B cell (primary cell): ENCODE data around the gene SH3BP2. TPM values are rescaled to one million over a fixed set of nuclear protein-coding genes. Genes with fewer than 3 reads are reported as not detected.

Experiments used
- ATAC-seq: fragments of 200-7000 bp; cut with Tn5 transposase; one replicate; pipeline ENCODE4 v1.10.0; 2021; ENCODE audit warnings: low read depth, mild to moderate bottlenecking, moderate number of reproducible peaks, moderate library complexity
- CTCF ChIA-PET: fragments of 350-600 bp; sonication (Branson Sonifier 250); formaldehyde crosslinking; loops from one replicate; lab custom pipeline; 2021; ENCODE audit warnings: antibody characterized with exemption, inconsistent platforms; lab: Charles Lee
- POLR2A ChIA-PET: fragments of 350-600 bp; sonication (Branson Sonifier 250); formaldehyde crosslinking; loops from one replicate; lab custom pipeline; 2021; ENCODE audit warnings: antibody characterized with exemption; lab: Charles Lee
- DNase-seq: peaks from one replicate; pipeline ENCODE4 v3.0.0; 2013
- H2AFZ ChIP-seq: 2 replicates; pipeline ENCODE4 v1.6.1; 2012; ENCODE audit warnings: mild to moderate bottlenecking, low read depth, low read length; ENCODE audit not compliant: insufficient read depth, poor library complexity, severe bottlenecking
- H3K27ac ChIP-seq, 2 donors: 1 replicate in 1 of 2; 2 replicates in 1 of 2; pipeline ENCODE4 v1.5.1; 2012 to 2013; ENCODE audit warnings: low read length in 2 of 2, mild to moderate bottlenecking in 2 of 2, moderate library complexity in 1 of 2
- H3K27me3 ChIP-seq, 4 experiments: fragments of 200-600 bp in 1 of 4; sonication (generic) in 1 of 4; replicated peaks in 1 of 4; 1 replicate in 2 of 4; 2 replicates in 2 of 4; pipeline versions ENCODE4 v1.6.1 to v1.7.0; 2013 to 2016; ENCODE audit warnings: low read length in 3 of 4, mild to moderate bottlenecking in 2 of 4, mixed read lengths in 1 of 4, moderate library complexity in 1 of 4; ENCODE audit not compliant: insufficient read depth in 4 of 4, control insufficient read depth in 3 of 4; ENCODE audit errors: control extremely low read depth in 1 of 4
- H3K36me3 ChIP-seq, 2 experiments: replicated peaks in 1 of 2; 1 replicate in 1 of 2; 2 replicates in 1 of 2; pipeline versions ENCODE4 v1.6.1 to v1.7.1; 2013; ENCODE audit warnings: low read length in 1 of 2; ENCODE audit not compliant: insufficient read depth in 2 of 2, control insufficient read depth in 1 of 2; ENCODE audit errors: control extremely low read depth in 1 of 2, extremely low read depth in 1 of 2
- H3K4me1 ChIP-seq, 2 donors: fragments of 200-600 bp in 1 of 2; sonication (generic) in 1 of 2; 1 replicate in 1 of 2; 2 replicates in 1 of 2; pipeline versions ENCODE4 v1.5.1 to v1.6.1; 2013 to 2017; ENCODE audit warnings: low read length in 2 of 2; ENCODE audit not compliant: control insufficient read depth in 2 of 2, insufficient read depth in 2 of 2
- H3K4me2 ChIP-seq: replicated peaks from 2 replicates; pipeline ENCODE3; 2012; ENCODE audit warnings: mild to moderate bottlenecking, low read depth, low read length; ENCODE audit not compliant: poor library complexity, severe bottlenecking
- H3K4me3 ChIP-seq, 5 experiments: fragments of 200-600 bp in 1 of 5; sonication (generic) in 1 of 5; 1 replicate in 3 of 5; 2 replicates in 2 of 5; pipeline versions ENCODE4 v1.5.1 to v1.7.0; 2011 to 2016; ENCODE audit warnings: low read length in 4 of 5, mild to moderate bottlenecking in 4 of 5, low read depth in 2 of 5, control low read depth in 1 of 5, moderate library complexity in 1 of 5; ENCODE audit not compliant: insufficient read depth in 1 of 5; ENCODE audit errors: control extremely low read depth in 1 of 5, extremely low read depth in 1 of 5
- H3K79me2 ChIP-seq: fragments of 200-600 bp; sonication (generic); one replicate; pipeline ENCODE4 v1.6.0; 2016; ENCODE audit warnings: low read length; ENCODE audit not compliant: control insufficient read depth, insufficient read depth
- H3K9ac ChIP-seq: fragments of 200-600 bp; sonication (generic); 2 replicates; pipeline ENCODE4 v1.6.1; 2017; ENCODE audit warnings: mild to moderate bottlenecking, low read length, moderate library complexity
- H3K9me3 ChIP-seq, 3 donors: one replicate each; pipeline versions ENCODE4 v1.6.1 to v1.7.1; 2013; ENCODE audit warnings: low read length in 2 of 3; ENCODE audit not compliant: control insufficient read depth in 2 of 3, insufficient read depth in 1 of 3; ENCODE audit errors: control extremely low read depth in 1 of 3
- H4K20me1 ChIP-seq: 2 replicates; pipeline ENCODE4 v1.6.0; 2012; ENCODE audit warnings: mild to moderate bottlenecking, low read length; ENCODE audit not compliant: insufficient read depth, control insufficient read depth, poor library complexity, severe bottlenecking
- H3K27ac Mint-ChIP-seq: one replicate; pipeline ENCODE4 v1.8.0; 2021; ENCODE audit warnings: mixed read lengths
- H3K27me3 Mint-ChIP-seq: one replicate; pipeline ENCODE4 v1.8.0; 2021; ENCODE audit warnings: mixed read lengths
- H3K4me1 Mint-ChIP-seq: one replicate; pipeline ENCODE4 v1.8.0; 2021; ENCODE audit warnings: mixed read lengths
- H3K4me3 Mint-ChIP-seq: one replicate; pipeline ENCODE4 v1.8.0; 2021; ENCODE audit warnings: mixed read lengths
- H3K9me3 Mint-ChIP-seq: one replicate; pipeline ENCODE4 v1.8.0; 2022; ENCODE audit warnings: mixed read lengths; ENCODE audit not compliant: insufficient read depth
- EZH2 ChIP-seq: IDR thresholded peaks from 2 replicates; pipeline ENCODE4 v1.6.1; 2012; ENCODE audit warnings: borderline replicate concordance, low read depth, mild to moderate bottlenecking, moderate library complexity, low read length; ENCODE audit not compliant: insufficient read depth, poor library complexity, severe bottlenecking
- WGBS: methylation state at CpG from one replicate; pipeline ENCODE4 v1.1.5; 2013; ENCODE audit warnings: missing lambda C conversion rate; ENCODE audit not compliant: insufficient coverage; 5-methylcytosine and 5-hydroxymethylcytosine counted together
- intact Hi-C: fragments of 100-400 bp; cut with micrococcal nuclease; formaldehyde crosslinking; loops from one replicate; pipeline ENCODE4 v1.10.0; 2022
- polyA plus RNA-seq: library from polyadenylated mRNA; depleted of rRNA; stranded (reverse); fragments of >200 nt; gene quantifications from 2 replicates; pipeline ENCODE4 v1.2.3, GENCODE V29; 2012
- total RNA-seq, 2 donors: library from RNA; stranded (reverse); fragments of 120-200 nt in 1 of 2; gene quantifications; 1 replicate in 1 of 2; 2 replicates in 1 of 2; pipeline versions ENCODE4 v1.2.3 to v1.2.4, GENCODE V29; 2013 to 2022
- TF ChIP-seq, protein P1 (sequence below): fragments of 200-600 bp; IDR thresholded peaks from one replicate; pipeline ENCODE4 v1.8.0; 2022; ENCODE audit warnings: antibody characterized with exemption, mild to moderate bottlenecking

The SH3BP2 gene
- total and polyA plus RNA-seq, 2 donors (not counting 1 experiment from before 2014, with no cell fraction given): 30.8 to 219 TPM

DNA sequence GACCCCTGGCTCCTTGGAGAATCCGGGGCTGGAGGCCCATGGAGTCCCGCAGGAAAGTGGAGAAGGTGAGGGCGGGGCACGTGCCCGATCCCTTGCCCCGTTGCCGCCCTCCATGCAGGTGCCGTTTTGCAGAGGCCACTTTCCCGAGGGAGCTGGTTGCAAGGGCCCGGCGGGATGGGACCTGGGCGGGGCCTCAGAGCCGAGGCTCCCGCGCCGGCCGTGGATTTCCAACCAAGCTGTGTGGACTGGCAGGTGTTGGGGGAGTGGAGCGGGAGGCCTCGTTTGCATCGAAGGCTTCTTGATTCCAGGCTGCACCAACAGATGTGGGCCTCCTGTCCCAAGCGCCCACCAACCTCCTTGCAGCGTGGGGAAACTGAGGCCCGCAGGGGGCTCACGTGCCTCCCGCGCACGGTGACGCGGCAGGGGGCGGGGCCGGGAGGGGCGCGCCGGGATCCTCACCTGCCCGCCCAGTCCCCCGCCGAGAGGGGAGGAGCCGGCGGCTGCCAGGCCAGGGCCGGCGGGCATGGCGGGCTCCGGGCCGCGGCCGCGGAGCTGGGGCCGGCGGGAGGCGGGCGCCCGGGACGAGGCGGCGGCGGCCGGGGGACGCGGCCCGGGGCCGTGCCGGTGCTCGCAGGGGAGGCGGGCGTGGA, 24.9 kb downstream of the SH3BP2 start:
- DNase-seq (peak; percentile 49), ATAC-seq (peak; percentile 58)
- CTCF ChIA-PET: interaction anchor here (1.7 kb wide), 1 partner anchor 22 kb away, joined by 4 read pairs; no protein-coding TSS in a partner anchor
- no peaks in the 10 kb centered on the region for H3K9me3 Mint-ChIP-seq
- H3K79me2 ChIP-seq: peaks cover 93% of the 10 kb centered on the region
- 13% methylated on average over 65 of the region's 65 CpGs for WGBS
- peak overlapping the region; percentile 69 for H3K27ac Mint-ChIP-seq
- H3K4me2 ChIP-seq: peak overlapping the region; percentile 85
- peak overlapping the region in 4 of 5 experiments; percentile 25 to 55 (median 48) for H3K4me3 ChIP-seq
- H3K27ac ChIP-seq: no peak overlapping the region
- H2AFZ ChIP-seq: peak overlapping the region; percentile 22
- POLR2A ChIA-PET: interaction anchor here (0.8 to 1.2 kb wide), 2 partner anchors 18 to 24 kb away, joined by 3 read pairs; no protein-coding TSS in a partner anchor
- peaks cover 88% of the 10 kb centered on the region for H4K20me1 ChIP-seq
- H3K27me3 ChIP-seq: no peaks in the 10 kb centered on the region
- no peak for TF ChIP-seq EZH2
- peak overlapping the region; percentile 69 for H3K4me3 Mint-ChIP-seq
- no peaks in the 10 kb centered on the region for H3K9me3 ChIP-seq
- intact Hi-C loops: no loop called here
- no peaks in the 10 kb centered on the region for H3K27me3 Mint-ChIP-seq
- peaks cover 59 to 69% of the 10 kb centered on the region in 2 donors for H3K4me1 ChIP-seq
- peaks cover 0 to 51% of the 10 kb centered on the region in 2 experiments for H3K36me3 ChIP-seq
- H3K4me1 Mint-ChIP-seq: peaks cover 58% of the 10 kb centered on the region
- H3K9ac ChIP-seq: peak overlapping the region; percentile 51

DNA sequence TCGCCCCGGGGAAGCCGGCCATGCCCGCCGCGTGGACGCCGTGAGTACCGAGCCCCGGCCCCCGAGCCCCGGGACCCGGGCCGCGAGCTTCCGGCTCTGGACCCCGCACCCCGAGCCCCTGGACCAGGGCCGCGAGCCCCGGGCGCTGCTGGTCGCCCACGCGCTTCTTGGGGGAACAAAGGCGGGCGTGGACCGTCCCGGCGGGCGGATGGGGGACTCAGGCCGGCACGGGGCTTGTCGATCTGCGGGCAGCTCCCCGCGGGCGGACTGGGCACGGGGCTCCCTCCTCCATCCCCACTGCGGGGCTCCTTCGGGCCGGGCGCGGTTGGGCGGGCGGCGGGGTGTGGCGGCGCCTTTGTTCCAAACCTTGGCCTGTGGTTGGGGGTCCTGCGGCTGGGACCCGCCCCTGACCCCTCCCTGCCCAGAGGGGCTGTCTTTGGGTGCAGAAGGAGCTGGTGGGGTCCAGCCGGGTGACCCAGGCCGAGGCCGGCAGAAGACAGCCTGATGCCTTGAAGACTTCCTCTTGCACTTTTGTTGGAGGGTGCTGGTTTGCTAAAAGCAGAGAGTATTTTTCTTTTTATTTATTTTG, 25.6 kb downstream of the SH3BP2 start:
- H3K9me3 Mint-ChIP-seq: no peaks in the 10 kb centered on the region
- WGBS: 5% methylated on average over 50 of the region's 54 CpGs
- H2AFZ ChIP-seq: peak overlapping the region; percentile 14
- H3K4me1 ChIP-seq: peaks cover 52 to 63% of the 10 kb centered on the region in 2 donors
- H3K27me3 Mint-ChIP-seq: no peaks in the 10 kb centered on the region
- POLR2A ChIA-PET: interaction anchor here (1.2 to 1.7 kb wide), 2 partner anchors 17 to 20 kb away, joined by 3 to 4 read pairs; no protein-coding TSS in a partner anchor
- intact Hi-C loops: no loop called here
- CTCF ChIA-PET: interaction anchor here (0.7 to 1.7 kb wide), 2 partner anchors 15 to 21 kb away, joined by 3 to 4 read pairs; no protein-coding TSS in a partner anchor
- peaks cover 0 to 58% of the 10 kb centered on the region in 2 experiments for H3K36me3 ChIP-seq
- peak overlapping the region; percentile 85 for H3K4me2 ChIP-seq
- H3K4me1 Mint-ChIP-seq: peaks cover 51% of the 10 kb centered on the region
- H3K27ac Mint-ChIP-seq: peak overlapping the region; percentile 41
- DNase-seq (no peak), ATAC-seq (peak; percentile 16)
- H3K4me3 Mint-ChIP-seq: peak overlapping the region; percentile 81
- peaks cover 88% of the 10 kb centered on the region for H4K20me1 ChIP-seq
- peak overlapping the region in 4 of 5 experiments; percentile 25 to 55 (median 42) for H3K4me3 ChIP-seq
- peaks cover 93% of the 10 kb centered on the region for H3K79me2 ChIP-seq
- TF ChIP-seq, protein P1, sequence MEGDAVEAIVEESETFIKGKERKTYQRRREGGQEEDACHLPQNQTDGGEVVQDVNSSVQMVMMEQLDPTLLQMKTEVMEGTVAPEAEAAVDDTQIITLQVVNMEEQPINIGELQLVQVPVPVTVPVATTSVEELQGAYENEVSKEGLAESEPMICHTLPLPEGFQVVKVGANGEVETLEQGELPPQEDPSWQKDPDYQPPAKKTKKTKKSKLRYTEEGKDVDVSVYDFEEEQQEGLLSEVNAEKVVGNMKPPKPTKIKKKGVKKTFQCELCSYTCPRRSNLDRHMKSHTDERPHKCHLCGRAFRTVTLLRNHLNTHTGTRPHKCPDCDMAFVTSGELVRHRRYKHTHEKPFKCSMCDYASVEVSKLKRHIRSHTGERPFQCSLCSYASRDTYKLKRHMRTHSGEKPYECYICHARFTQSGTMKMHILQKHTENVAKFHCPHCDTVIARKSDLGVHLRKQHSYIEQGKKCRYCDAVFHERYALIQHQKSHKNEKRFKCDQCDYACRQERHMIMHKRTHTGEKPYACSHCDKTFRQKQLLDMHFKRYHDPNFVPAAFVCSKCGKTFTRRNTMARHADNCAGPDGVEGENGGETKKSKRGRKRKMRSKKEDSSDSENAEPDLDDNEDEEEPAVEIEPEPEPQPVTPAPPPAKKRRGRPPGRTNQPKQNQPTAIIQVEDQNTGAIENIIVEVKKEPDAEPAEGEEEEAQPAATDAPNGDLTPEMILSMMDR: no peak
- no peak for TF ChIP-seq EZH2
- H3K9ac ChIP-seq: peak overlapping the region; percentile 62
- no peaks in the 10 kb centered on the region for H3K9me3 ChIP-seq
- no peaks in the 10 kb centered on the region for H3K27me3 ChIP-seq
- peak overlapping the region in 1 of 2 donors; percentile 49 for H3K27ac ChIP-seq
